Stomach (tissue), 4 donors: ENCODE results near the gene UBL5.

Experiments
- CTCF ChIP-seq, 7 experiments: fragments of 450-650 bp in 4 of 7; fragments of 200-600 bp in 3 of 7; sonication (generic) in 3 of 7; IDR thresholded peaks; one replicate each; pipeline ENCODE4 v1.5.1; 2016 to 2019; ENCODE audit warnings: antibody characterized with exemption in 7 of 7, control low read depth in 2 of 7, mild to moderate bottlenecking in 1 of 7
- EP300 ChIP-seq: sonication (generic); formaldehyde crosslinking; IDR thresholded peaks from one replicate; pipeline ENCODE4 v1.6.1; 2017; ENCODE audit warnings: antibody characterized with exemption
- POLR2A ChIP-seq, 4 donors: fragments of 450-650 bp; IDR thresholded peaks; one replicate each; pipeline ENCODE4 v1.6.1; 2016; ENCODE audit warnings: antibody characterized with exemption in 4 of 4, control low read depth in 2 of 4, mild to moderate bottlenecking in 1 of 4, moderate library complexity in 1 of 4

GRCh38 chr19:9850235-9850959 lies 22.7 kb downstream of the UBL5 start:
- no peak for TF ChIP-seq POLR2A (IDR thresholded peaks at IDR 0.05)
- TF ChIP-seq CTCF (IDR thresholded peaks at IDR 0.05), result no peak
- no peak for TF ChIP-seq EP300
